ENCODE measurements around the gene IPO5. TPM values are rescaled to one million over a fixed set of nuclear protein-coding genes. Genes with fewer than 3 reads are reported as not detected.

IPO5 gene
- total RNA-seq, 1 donor from 2014 or later, result 105 TPM

GRCh38 chr13:98052412-98052811, 98.9 kb downstream of the IPO5 start:
- TF ChIP-seq CTCF (conservative IDR thresholded peaks at IDR 0.05; ENCODE audit: low read depth, low read length), result no peak
- no peak overlapping the region for H3K4me3 ChIP-seq (ENCODE audit: low read depth, low read length)
- DNase-seq (ENCODE audit: low read depth), result no peak

- no peak for DNase-seq (ENCODE audit: low read depth)
- TF ChIP-seq CTCF (conservative IDR thresholded peaks at IDR 0.05; ENCODE audit: low read depth, low read length), result no peak
- no peak overlapping the region for H3K4me3 ChIP-seq (ENCODE audit: low read depth, low read length)
These were observed 100.8 kb downstream of the IPO5 start for GRCh38 chr13:98054301-98054700.

GRCh38 chr13:98055623-98056022, 102.1 kb downstream of the IPO5 start:
- DNase-seq (ENCODE audit: low read depth), result no peak
- no peak overlapping the region for H3K4me3 ChIP-seq (ENCODE audit: low read depth, low read length)
- no peak for TF ChIP-seq CTCF (conservative IDR thresholded peaks at IDR 0.05; ENCODE audit: low read depth, low read length)

- TF ChIP-seq CTCF (conservative IDR thresholded peaks at IDR 0.05; ENCODE audit: low read depth, low read length), result no peak
- DNase-seq (ENCODE audit: low read depth), result no peak
- H3K4me3 ChIP-seq (ENCODE audit: low read depth, low read length), result no peak overlapping the region
These were observed 103.5 kb downstream of the IPO5 start for GRCh38 chr13:98056839-98057410.

- no peak for TF ChIP-seq CTCF (conservative IDR thresholded peaks at IDR 0.05; ENCODE audit: low read depth, low read length)
- DNase-seq (ENCODE audit: low read depth), result no peak
- no peak overlapping the region for H3K4me3 ChIP-seq (ENCODE audit: low read depth, low read length)
These were observed 105.8 kb downstream of the IPO5 start for GRCh38 chr13:98059276-98059675.

- no peak for TF ChIP-seq CTCF (conservative IDR thresholded peaks at IDR 0.05; ENCODE audit: low read depth, low read length)
- H3K4me3 ChIP-seq (ENCODE audit: low read depth, low read length), result no peak overlapping the region
- DNase-seq (ENCODE audit: low read depth), result no peak
These were observed 106.8 kb downstream of the IPO5 start for GRCh38 chr13:98060282-98060681.

GRCh38 chr13:98065468-98065867, 112.0 kb downstream of the IPO5 start:
- DNase-seq (ENCODE audit: low read depth), result no peak
- no peak overlapping the region for H3K4me3 ChIP-seq (ENCODE audit: low read depth, low read length)
- no peak for TF ChIP-seq CTCF (conservative IDR thresholded peaks at IDR 0.05; ENCODE audit: low read depth, low read length)
